Astrocyte of the cerebellum (primary cell): ENCODE data around the gene PARL.

Source experiments
- DNase-seq: peaks from one replicate; pipeline ENCODE4 v3.0.0-alpha.2; 2011; ENCODE audit warnings: low read depth
- H3K4me3 ChIP-seq: 2 replicates; pipeline ENCODE4 v1.5.1; 2011; ENCODE audit warnings: mild to moderate bottlenecking, low read depth, low read length, moderate library complexity
- in situ Hi-C: cut with HindIII; loops from 2 replicates; pipeline ENCODE4 v1.10.0; 2017; ENCODE audit warnings: low sequenced_read_pairs
- TF ChIP-seq, protein P1 (sequence below): IDR thresholded peaks from 2 replicates; pipeline ENCODE4 v1.5.1; 2012; ENCODE audit warnings: low read length, low read depth, moderate library complexity, mild to moderate bottlenecking; ENCODE audit errors: missing control alignments

The PARL gene, protein sequence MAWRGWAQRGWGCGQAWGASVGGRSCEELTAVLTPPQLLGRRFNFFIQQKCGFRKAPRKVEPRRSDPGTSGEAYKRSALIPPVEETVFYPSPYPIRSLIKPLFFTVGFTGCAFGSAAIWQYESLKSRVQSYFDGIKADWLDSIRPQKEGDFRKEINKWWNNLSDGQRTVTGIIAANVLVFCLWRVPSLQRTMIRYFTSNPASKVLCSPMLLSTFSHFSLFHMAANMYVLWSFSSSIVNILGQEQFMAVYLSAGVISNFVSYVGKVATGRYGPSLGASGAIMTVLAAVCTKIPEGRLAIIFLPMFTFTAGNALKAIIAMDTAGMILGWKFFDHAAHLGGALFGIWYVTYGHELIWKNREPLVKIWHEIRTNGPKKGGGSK

DNA sequence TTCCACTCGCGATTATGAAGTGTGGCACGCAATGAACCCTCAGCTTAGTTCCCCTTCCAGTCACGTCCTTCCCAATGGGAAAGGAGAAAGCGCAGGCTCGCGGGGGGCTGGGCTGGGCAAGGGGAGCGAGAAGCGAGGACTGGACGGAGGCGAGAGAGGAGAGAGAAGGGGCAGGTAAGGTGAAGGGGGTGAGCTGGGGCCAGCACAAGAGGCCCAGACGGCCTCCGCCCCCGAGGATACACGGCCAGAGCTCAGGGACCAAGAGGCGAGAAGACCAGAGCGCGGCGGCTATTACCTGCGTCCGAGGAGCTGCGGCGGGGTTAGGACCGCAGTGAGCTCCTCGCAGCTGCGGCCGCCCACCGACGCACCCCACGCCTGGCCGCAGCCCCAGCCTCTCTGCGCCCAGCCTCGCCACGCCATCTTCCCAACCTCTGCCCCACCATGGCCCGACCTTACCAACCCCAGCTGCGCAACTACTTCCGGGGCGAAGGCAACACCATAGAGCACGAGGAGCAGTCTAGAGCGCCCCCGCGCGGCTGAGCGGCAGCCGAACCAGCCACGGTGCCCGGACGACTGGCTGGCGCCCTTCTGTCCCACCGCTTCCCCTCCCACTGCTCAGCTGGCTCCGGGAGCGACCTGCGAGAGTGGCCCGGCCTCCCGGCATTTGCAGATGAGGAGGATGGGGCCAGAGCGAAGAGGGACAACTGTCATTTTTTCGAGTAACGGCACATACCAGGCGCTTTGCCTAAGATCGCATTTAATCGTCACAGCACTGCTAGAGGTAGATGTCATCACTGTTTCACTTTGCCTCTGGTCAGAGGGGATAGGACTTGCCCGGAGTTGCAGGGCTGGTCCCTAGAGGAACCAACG lies at the start of gene PARL:
TSS of gene PARL (minus strand) at position 454 of the 870 bp plus-strand sequence. CDS start at position 420, 34 bp downstream.
- peak within 1 kb of the TSS; percentile 78 for H3K4me3 ChIP-seq
- in situ Hi-C loops: loop anchor here (25.0 kb wide), 1 partner anchor 353 kb away; the partner anchor contains the start of genes ALG3, EEF1AKMT4 and VWA5B2
- peak; percentile 70 for DNase-seq
- TF ChIP-seq, protein P1, sequence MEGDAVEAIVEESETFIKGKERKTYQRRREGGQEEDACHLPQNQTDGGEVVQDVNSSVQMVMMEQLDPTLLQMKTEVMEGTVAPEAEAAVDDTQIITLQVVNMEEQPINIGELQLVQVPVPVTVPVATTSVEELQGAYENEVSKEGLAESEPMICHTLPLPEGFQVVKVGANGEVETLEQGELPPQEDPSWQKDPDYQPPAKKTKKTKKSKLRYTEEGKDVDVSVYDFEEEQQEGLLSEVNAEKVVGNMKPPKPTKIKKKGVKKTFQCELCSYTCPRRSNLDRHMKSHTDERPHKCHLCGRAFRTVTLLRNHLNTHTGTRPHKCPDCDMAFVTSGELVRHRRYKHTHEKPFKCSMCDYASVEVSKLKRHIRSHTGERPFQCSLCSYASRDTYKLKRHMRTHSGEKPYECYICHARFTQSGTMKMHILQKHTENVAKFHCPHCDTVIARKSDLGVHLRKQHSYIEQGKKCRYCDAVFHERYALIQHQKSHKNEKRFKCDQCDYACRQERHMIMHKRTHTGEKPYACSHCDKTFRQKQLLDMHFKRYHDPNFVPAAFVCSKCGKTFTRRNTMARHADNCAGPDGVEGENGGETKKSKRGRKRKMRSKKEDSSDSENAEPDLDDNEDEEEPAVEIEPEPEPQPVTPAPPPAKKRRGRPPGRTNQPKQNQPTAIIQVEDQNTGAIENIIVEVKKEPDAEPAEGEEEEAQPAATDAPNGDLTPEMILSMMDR: peak; percentile 91

DNA sequence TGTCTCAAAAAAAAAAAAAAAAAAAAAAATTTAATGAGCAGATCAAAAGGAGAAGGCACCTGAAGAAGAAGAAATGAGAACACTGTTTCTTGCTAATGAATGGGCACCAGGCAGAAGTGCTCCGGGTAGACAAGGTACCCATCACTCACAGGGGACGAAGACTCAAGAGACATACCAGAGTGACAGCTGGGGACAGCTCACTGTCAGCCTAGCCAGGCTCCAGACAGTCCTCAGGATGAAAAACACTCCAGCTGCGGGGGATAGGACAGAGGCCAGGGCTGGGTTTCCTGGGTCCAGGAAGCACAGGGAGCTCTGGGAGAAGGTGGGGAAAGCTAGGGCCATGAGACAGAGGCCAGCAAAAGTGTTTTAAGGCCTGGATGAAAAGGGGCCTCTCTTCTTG lies 48.5 kb upstream of the PARL start:
- in situ Hi-C loops: no loop called here
- no peak overlapping the region for H3K4me3 ChIP-seq
- no peak for DNase-seq
- TF ChIP-seq, protein P1: no peak

DNA sequence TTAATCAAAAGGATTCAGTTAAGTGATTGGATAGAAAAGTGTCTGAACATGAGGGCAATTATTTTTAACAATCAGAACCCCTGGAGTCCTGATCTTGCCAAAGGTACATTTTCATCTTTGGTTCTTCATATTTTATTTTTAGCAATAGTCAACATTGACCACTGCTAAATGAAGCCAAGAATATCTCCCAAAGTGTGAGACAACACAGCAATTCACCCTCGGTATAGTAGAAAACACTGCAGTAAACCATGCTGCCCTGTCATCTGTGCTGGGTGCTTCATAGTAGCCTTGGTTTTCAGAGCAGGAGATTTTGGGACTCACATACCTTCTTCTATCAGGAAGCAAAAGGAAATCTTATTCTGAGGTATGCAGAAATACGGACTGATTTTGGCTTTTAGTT lies 47.2 kb upstream of the PARL start:
- H3K4me3 ChIP-seq: no peak overlapping the region
- in situ Hi-C loops: no loop called here
- no peak for DNase-seq
- TF ChIP-seq, protein P1: no peak

DNA sequence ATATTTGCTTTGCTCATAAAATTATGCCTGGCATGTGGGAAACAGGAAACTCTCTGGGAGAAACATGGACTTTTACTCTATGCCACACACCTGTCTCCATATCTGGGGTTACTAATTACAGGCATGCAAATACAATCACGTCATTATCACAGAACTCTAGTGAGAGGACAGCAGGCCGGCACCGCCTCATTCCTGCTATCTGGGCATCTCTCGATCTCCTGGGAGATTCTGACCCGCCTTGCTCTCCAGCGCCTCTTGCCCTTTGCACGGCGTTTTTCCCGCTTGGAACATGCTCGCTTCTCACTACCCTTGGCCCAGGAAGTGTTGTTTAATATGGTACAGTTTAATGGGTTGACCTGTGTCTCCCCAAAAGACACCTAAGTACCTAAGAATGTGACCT lies 45.4 kb upstream of the PARL start:
- in situ Hi-C loops: no loop called here
- TF ChIP-seq, protein P1: no peak
- DNase-seq: no peak
- H3K4me3 ChIP-seq: no peak overlapping the region

DNA sequence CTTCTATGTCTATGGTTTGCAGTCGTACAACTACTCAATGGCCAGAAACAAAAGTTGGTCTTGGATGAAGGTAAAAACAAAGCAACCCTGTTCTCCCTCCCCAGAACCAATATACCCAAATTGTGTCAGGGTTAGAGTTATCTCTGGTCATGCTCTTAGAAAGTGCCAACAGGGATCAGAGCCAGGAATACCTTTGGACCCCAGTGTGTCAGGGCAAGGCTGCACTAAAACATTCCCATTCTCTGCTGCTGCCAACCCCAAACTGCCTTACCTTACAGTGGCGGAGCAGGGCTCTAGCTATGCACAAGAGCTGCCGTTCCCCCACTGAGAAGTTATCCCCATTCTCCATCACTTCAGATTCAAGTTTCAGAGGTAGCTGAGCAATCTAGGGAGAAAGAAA lies 42.4 kb upstream of the PARL start:
- no peak for DNase-seq
- no peak overlapping the region for H3K4me3 ChIP-seq
- TF ChIP-seq, protein P1: no peak
- in situ Hi-C loops: no loop called here

DNA sequence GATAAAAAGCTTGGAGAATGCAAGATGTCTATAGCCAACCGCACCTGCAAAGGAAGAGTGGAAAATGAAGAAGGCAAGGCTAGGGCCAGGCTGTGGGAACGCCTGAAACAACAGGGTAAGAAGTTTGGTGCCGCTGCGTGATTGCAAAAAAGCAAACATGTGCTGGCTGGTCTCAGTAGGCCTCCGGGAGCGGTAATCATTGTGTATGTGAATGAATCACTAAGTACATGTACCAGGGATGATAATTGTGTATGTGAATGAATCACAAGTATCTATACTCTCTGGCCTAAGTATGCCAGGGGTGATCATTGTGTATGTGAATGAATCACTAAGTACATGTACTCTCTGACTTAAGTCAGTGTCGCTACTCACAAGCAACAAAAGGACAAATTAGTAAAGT lies 40.3 kb upstream of the PARL start:
- TF ChIP-seq, protein P1: no peak
- in situ Hi-C loops: no loop called here
- DNase-seq: no peak

More for the DNA sequence above, 40.3 kb upstream of the PARL start:
- no peak overlapping the region for H3K4me3 ChIP-seq
